ENCODE measurements around the gene TCIRG1.

- TF ChIP-seq ZFP30 (CRISPR knock-in tag; IDR thresholded peaks at IDR 0.05) (no peak), ZFP3 (CRISPR knock-in tag; IDR thresholded peaks at IDR 0.05) (no peak), RARB (CRISPR knock-in tag; IDR thresholded peaks at IDR 0.05) (no peak), PATZ1 (CRISPR knock-in tag; IDR thresholded peaks at IDR 0.05; ENCODE audit: borderline replicate concordance) (no peak)
Observed at GRCh38 chr11:68048681-68049508, 10.1 kb downstream of the TCIRG1 start.

Data from SK-N-SH treated with all-trans-retinoic acid at 6 μM for 48 hours (cell line).